ENCODE results near the gene FSTL4.

DNA sequence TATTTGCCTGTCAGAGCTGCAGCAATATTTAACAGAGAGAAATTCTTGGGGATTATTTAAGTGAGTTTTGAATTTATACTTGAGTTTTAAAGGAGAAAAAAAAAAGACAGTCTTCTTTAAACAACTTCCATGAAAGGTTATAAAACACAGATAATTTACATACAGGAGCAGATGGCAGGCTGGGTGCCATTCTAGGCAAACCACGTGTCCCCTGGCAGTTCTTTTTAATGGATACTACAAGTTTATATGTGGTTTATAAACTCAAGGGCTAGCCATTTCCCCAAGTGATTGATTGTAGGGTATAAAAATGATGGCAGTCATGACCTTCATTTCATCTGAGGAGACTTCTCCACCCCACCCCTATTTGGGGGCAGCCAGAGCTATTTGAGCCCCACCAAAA is 166.6 kb downstream of the FSTL4 start:
- TF ChIP-seq, protein P1, sequence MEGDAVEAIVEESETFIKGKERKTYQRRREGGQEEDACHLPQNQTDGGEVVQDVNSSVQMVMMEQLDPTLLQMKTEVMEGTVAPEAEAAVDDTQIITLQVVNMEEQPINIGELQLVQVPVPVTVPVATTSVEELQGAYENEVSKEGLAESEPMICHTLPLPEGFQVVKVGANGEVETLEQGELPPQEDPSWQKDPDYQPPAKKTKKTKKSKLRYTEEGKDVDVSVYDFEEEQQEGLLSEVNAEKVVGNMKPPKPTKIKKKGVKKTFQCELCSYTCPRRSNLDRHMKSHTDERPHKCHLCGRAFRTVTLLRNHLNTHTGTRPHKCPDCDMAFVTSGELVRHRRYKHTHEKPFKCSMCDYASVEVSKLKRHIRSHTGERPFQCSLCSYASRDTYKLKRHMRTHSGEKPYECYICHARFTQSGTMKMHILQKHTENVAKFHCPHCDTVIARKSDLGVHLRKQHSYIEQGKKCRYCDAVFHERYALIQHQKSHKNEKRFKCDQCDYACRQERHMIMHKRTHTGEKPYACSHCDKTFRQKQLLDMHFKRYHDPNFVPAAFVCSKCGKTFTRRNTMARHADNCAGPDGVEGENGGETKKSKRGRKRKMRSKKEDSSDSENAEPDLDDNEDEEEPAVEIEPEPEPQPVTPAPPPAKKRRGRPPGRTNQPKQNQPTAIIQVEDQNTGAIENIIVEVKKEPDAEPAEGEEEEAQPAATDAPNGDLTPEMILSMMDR (IDR thresholded peaks at IDR 0.05) = no peak
- TF ChIP-seq POLR2A (IDR thresholded peaks at IDR 0.05) = no peak
